Hepatocyte (in vitro differentiated cells): Measurements from ENCODE around the gene PCDH1. TPM values are rescaled to one million over a fixed set of nuclear protein-coding genes. Genes with fewer than 3 reads are reported as not detected.

Source experiments
- DNase-seq: peaks from one replicate; pipeline ENCODE4 v3.0.0-alpha.2; 2016; ENCODE audit warnings: low spot score
- H2AFZ ChIP-seq: fragments of 200-600 bp; sonication (generic); 2 replicates; pipeline ENCODE4 v1.6.0; 2016; ENCODE audit warnings: antibody characterized with exemption, mild to moderate bottlenecking
- H3K27ac ChIP-seq: fragments of 200-600 bp; sonication (generic); 2 replicates; pipeline ENCODE4 v1.5.1; 2016; ENCODE audit warnings: mild to moderate bottlenecking
- H3K27me3 ChIP-seq: fragments of 200-600 bp; sonication (generic); 2 replicates; pipeline ENCODE4 v1.6.1; 2016
- H3K36me3 ChIP-seq: fragments of 200-600 bp; sonication (generic); replicated peaks from 2 replicates; pipeline ENCODE4 v1.5.1; 2016; ENCODE audit warnings: low read depth; ENCODE audit not compliant: insufficient read depth
- H3K4me1 ChIP-seq: fragments of 200-600 bp; sonication (generic); 2 replicates; pipeline ENCODE4 v1.5.1; 2016; ENCODE audit warnings: mild to moderate bottlenecking, moderate library complexity; ENCODE audit not compliant: insufficient read depth
- H3K4me2 ChIP-seq: fragments of 200-600 bp; sonication (generic); 2 replicates; pipeline ENCODE4 v1.6.0; 2016
- H3K4me3 ChIP-seq: fragments of 200-600 bp; sonication (generic); 2 replicates; pipeline ENCODE4 v1.5.1; 2016; ENCODE audit warnings: mild to moderate bottlenecking
- H3K79me2 ChIP-seq: fragments of 200-600 bp; sonication (generic); 2 replicates; pipeline ENCODE4 v1.6.0; 2017; ENCODE audit warnings: mild to moderate bottlenecking
- H3K9me2 ChIP-seq: fragments of 200-600 bp; sonication (generic); replicated peaks from 2 replicates; pipeline ENCODE4 v1.6.0; 2017; ENCODE audit warnings: mild to moderate bottlenecking; ENCODE audit not compliant: insufficient read depth
- H3K9me3 ChIP-seq: fragments of 200-600 bp; sonication (generic); 2 replicates; pipeline ENCODE4 v1.5.1; 2016; ENCODE audit warnings: low read depth, mild to moderate bottlenecking
- H4K20me1 ChIP-seq: fragments of 200-600 bp; sonication (generic); 2 replicates; pipeline ENCODE4 v1.6.0; 2016; ENCODE audit warnings: mild to moderate bottlenecking; ENCODE audit not compliant: insufficient read depth, poor library complexity, severe bottlenecking
- CTCF ChIP-seq: fragments of 200-600 bp; sonication (generic); IDR thresholded peaks from 2 replicates; pipeline ENCODE4 v1.5.1; 2016; ENCODE audit warnings: antibody characterized with exemption, mild to moderate bottlenecking; ENCODE audit not compliant: poor library complexity
- EZH2 ChIP-seq: fragments of 200-600 bp; sonication (generic); IDR thresholded peaks from 2 replicates; pipeline ENCODE4 v1.6.1; 2016; ENCODE audit warnings: antibody characterized with exemption, mild to moderate bottlenecking, borderline replicate concordance
- EZH2phosphoT487 ChIP-seq: fragments of 200-600 bp; sonication (generic); IDR thresholded peaks from one replicate; pipeline ENCODE4 v1.6.1; 2018; ENCODE audit warnings: antibody characterized with exemption, mild to moderate bottlenecking, low read depth, moderate library complexity; ENCODE audit not compliant: unreplicated experiment, severe bottlenecking
- WGBS: methylation state at CpG from one replicate; pipeline ENCODE4 v1.1.6; 2016; ENCODE audit warnings: low lambda C conversion rate; ENCODE audit errors: missing lambda C conversion rate; 5-methylcytosine and 5-hydroxymethylcytosine counted together
- polyA plus RNA-seq: library from polyadenylated mRNA; unstranded; fragments of >200 nt; fragmentation: Nextera tagmentation; extraction: Ambion mirVana; gene quantifications from 2 replicates; pipeline ENCODE4 v1.2.1, GENCODE V29; 2016
- total RNA-seq: library from RNA; depleted of rRNA; stranded (reverse); fragments of >200 nt; gene quantifications from 2 replicates; pipeline ENCODE4 v1.2.3, GENCODE V29; 2014

Gene PCDH1
- total and polyA plus RNA-seq, 2 experiments from 2014 or later, result 8.6 to 10.5 TPM

- Histone ChIP-seq H2AFZ (no peak overlapping the region), H3K4me3 (no peak overlapping the region), H3K9me3 (no peaks in the 10 kb centered on the region), H3K27ac (no peak overlapping the region), H3K79me2 (no peaks in the 10 kb centered on the region), H3K9me2 (no peaks in the 10 kb centered on the region), H3K36me3 (no peaks in the 10 kb centered on the region), H3K4me2 (no peak overlapping the region), H3K4me1 (peaks cover 8% of the 10 kb centered on the region), H4K20me1 (no peaks in the 10 kb centered on the region), H3K27me3 (peaks cover 1% of the 10 kb centered on the region)
- DNase-seq, result no peak
- no peak for TF ChIP-seq EZH2phosphoT487
- no peak for TF ChIP-seq EZH2
- no peak for TF ChIP-seq CTCF
- WGBS, result 68% methylated on average over 6 of the region's 6 CpGs
Measured at GRCh38 chr5:141817631-141818030, 60.6 kb downstream of the PCDH1 start.

GRCh38 chr5:141816598-141817399, 61.4 kb downstream of the PCDH1 start:
- Histone ChIP-seq H3K36me3 (no peaks in the 10 kb centered on the region), H3K27ac (no peak overlapping the region), H3K4me1 (peaks cover 6% of the 10 kb centered on the region), H4K20me1 (no peaks in the 10 kb centered on the region), H3K27me3 (peaks cover 10% of the 10 kb centered on the region), H3K9me3 (no peaks in the 10 kb centered on the region), H3K79me2 (no peaks in the 10 kb centered on the region), H2AFZ (no peak overlapping the region), H3K4me3 (no peak overlapping the region), H3K4me2 (no peak overlapping the region), H3K9me2 (no peaks in the 10 kb centered on the region)
- WGBS, result 20% methylated on average over 9 of the region's 11 CpGs
- no peak for TF ChIP-seq EZH2phosphoT487
- DNase-seq, result no peak

GRCh38 chr5:141815796-141816180, 62.4 kb downstream of the PCDH1 start:
- Histone ChIP-seq H3K27ac (no peak overlapping the region), H3K4me2 (no peak overlapping the region)
- 86% methylated on average over 3 of the region's 3 CpGs for WGBS

More at GRCh38 chr5:141815796-141816180, 62.4 kb downstream of the PCDH1 start:
- TF ChIP-seq EZH2phosphoT487, result no peak
- TF ChIP-seq CTCF, result no peak
- TF ChIP-seq EZH2, result no peak
- Histone ChIP-seq H3K4me3 (no peak overlapping the region), H3K27me3 (peaks cover 20% of the 10 kb centered on the region), H3K9me2 (no peaks in the 10 kb centered on the region), H2AFZ (no peak overlapping the region), H4K20me1 (no peaks in the 10 kb centered on the region), H3K36me3 (no peaks in the 10 kb centered on the region), H3K4me1 (peaks cover 5% of the 10 kb centered on the region), H3K9me3 (no peaks in the 10 kb centered on the region), H3K79me2 (no peaks in the 10 kb centered on the region)
- no peak for DNase-seq
